ENCODE results near the gene BCL7A. TPM values are rescaled to one million over a fixed set of nuclear protein-coding genes. Genes with fewer than 3 reads are reported as not detected.

BCL7A gene
- total and polyA plus RNA-seq, 2 donors (not counting 1 experiment from before 2014, with no cell fraction given): 71.0 to 75.9 TPM

DNA sequence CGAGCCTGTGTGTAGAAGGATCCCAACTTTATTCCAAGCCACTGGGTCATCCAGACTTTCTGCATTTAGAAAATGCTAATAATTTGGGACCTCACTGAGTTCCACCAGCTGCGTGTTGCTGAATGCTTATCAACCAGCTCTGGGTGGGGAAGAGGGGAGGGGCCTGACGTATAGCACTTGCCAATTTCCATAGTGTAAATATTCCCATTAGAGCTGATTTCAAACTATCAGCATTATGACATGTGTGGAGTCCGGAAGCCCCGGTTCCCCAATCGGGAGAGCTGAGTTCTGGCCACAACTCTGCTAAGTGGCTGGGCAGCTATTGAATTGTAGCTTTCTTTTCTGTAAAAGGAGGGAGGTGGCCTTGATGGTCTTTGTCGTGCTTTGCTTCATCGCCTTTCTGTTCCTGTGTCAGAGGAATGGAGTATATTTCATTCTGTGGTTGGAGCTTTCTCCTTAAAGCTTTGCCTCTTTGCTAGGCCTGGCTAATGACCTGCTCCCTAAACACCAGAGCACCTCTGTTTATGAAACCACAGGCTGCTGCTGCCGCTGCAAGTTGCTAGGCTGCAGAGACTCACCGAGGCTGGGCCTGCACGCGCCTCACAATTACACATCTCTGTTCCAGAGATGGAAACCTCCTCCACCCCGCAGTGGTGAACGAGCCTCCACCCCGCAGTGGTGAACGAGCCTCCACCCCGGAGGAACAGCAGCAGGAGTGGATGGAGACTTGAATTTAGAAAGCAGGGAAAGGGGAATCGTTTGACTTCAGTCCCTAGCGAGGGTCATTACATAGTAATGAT is 7.7 kb upstream of the BCL7A start:
- WGBS (ENCODE audit: insufficient coverage): 91% methylated on average over 9 of the region's 19 CpGs
- Histone ChIP-seq H3K9ac (ENCODE audit: low read length) (no peak overlapping the region), H3K79me2 (ENCODE audit: control insufficient read depth, insufficient read depth, low read length) (peaks cover 36% of the 10 kb centered on the region), H3K9me3 (ENCODE audit: control extremely low read depth in 1 of 3, control insufficient read depth in 2 of 3, insufficient read depth in 1 of 3, low read length in 2 of 3) (peaks cover 0 to 9% (median 3%) of the 10 kb centered on the region in 3 donors), H4K20me1 (ENCODE audit: control insufficient read depth, insufficient read depth, low read length, poor library complexity, severe bottlenecking) (no peaks in the 10 kb centered on the region), H3K27ac (ENCODE audit: low read length in 2 of 2) (no peak overlapping the region), H3K36me3 (replicated peaks in 1 of 2; ENCODE audit: control extremely low read depth in 1 of 2, control insufficient read depth in 1 of 2, extremely low read depth in 1 of 2, insufficient read depth in 2 of 2, low read length in 1 of 2) (no peaks in the 10 kb centered on the region), H3K4me2 (replicated peaks; ENCODE audit: low read depth, low read length, poor library complexity, severe bottlenecking) (no peak overlapping the region), H3K4me3 (ENCODE audit: control extremely low read depth in 1 of 5, extremely low read depth in 1 of 5, insufficient read depth in 1 of 5, low read depth in 2 of 5, low read length in 4 of 5) (no peak overlapping the region), H3K27me3 (replicated peaks in 1 of 4; ENCODE audit: control extremely low read depth in 1 of 4, control insufficient read depth in 3 of 4, insufficient read depth in 4 of 4, low read length in 3 of 4) (no peaks in the 10 kb centered on the region), H3K4me1 (ENCODE audit: control insufficient read depth in 2 of 2, insufficient read depth in 2 of 2, low read length in 2 of 2) (peaks cover 18 to 24% of the 10 kb centered on the region in 2 donors), H2AFZ (ENCODE audit: insufficient read depth, low read depth, low read length, poor library complexity, severe bottlenecking) (no peak overlapping the region)
- POLR2A ChIA-PET: interaction anchor here (1.1 to 1.2 kb wide), 3 partner anchors 10 to 34 kb away, joined by 3 read pairs; no protein-coding TSS in a partner anchor
- H3K4me3 Mint-ChIP-seq: no peak overlapping the region
- CTCF ChIA-PET: interaction anchor here (1.2 to 1.3 kb wide), 2 partner anchors 9 to 21 kb away, joined by 3 to 4 read pairs; no protein-coding TSS in a partner anchor
- H3K9me3 Mint-ChIP-seq (ENCODE audit: insufficient read depth): peaks cover 5% of the 10 kb centered on the region
- intact Hi-C loops (cut with micrococcal nuclease): no loop called here
- TF ChIP-seq EZH2 (IDR thresholded peaks at IDR 0.05; ENCODE audit: borderline replicate concordance, insufficient read depth, low read depth, low read length, poor library complexity, severe bottlenecking): no peak
- TF ChIP-seq, protein P1, sequence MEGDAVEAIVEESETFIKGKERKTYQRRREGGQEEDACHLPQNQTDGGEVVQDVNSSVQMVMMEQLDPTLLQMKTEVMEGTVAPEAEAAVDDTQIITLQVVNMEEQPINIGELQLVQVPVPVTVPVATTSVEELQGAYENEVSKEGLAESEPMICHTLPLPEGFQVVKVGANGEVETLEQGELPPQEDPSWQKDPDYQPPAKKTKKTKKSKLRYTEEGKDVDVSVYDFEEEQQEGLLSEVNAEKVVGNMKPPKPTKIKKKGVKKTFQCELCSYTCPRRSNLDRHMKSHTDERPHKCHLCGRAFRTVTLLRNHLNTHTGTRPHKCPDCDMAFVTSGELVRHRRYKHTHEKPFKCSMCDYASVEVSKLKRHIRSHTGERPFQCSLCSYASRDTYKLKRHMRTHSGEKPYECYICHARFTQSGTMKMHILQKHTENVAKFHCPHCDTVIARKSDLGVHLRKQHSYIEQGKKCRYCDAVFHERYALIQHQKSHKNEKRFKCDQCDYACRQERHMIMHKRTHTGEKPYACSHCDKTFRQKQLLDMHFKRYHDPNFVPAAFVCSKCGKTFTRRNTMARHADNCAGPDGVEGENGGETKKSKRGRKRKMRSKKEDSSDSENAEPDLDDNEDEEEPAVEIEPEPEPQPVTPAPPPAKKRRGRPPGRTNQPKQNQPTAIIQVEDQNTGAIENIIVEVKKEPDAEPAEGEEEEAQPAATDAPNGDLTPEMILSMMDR (IDR thresholded peaks at IDR 0.05): no peak
- DNase-seq: no peak
- peaks cover 31% of the 10 kb centered on the region for H3K4me1 Mint-ChIP-seq
- no peaks in the 10 kb centered on the region for H3K27me3 Mint-ChIP-seq
- no peak overlapping the region for H3K27ac Mint-ChIP-seq
- no peak for ATAC-seq (ENCODE audit: low read depth)

DNA sequence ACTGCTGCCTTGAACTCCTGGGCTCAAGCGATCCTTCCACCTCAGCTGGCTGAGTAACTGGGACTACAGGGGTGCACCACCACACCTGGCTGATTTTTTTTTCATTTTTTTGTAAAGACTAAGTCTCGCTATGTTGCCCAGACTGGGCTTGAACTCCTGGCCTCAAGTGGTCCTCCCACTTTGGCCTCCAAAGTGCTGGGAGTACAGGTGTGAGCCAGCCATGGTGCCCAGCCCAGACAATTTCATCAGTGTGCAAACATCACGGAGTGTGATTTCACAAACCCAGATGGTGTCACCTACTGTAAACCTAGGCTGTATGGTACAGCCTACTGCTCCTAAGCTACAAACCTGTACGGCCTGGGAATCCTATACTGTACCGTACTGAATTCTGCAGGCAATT is 6.9 kb upstream of the BCL7A start:
- H3K9ac ChIP-seq (ENCODE audit: low read length): no peak overlapping the region
- POLR2A ChIA-PET: no interaction called here
- TF ChIP-seq, protein P1 (IDR thresholded peaks at IDR 0.05): no peak
- TF ChIP-seq EZH2 (IDR thresholded peaks at IDR 0.05; ENCODE audit: borderline replicate concordance, insufficient read depth, low read depth, low read length, poor library complexity, severe bottlenecking): no peak

More for the DNA sequence above, 6.9 kb upstream of the BCL7A start:
- H3K4me3 ChIP-seq (ENCODE audit: control extremely low read depth in 1 of 5, extremely low read depth in 1 of 5, insufficient read depth in 1 of 5, low read depth in 2 of 5, low read length in 4 of 5): no peak overlapping the region
- no peak overlapping the region for H3K4me3 Mint-ChIP-seq
- no peak overlapping the region for H3K27ac ChIP-seq (ENCODE audit: low read length in 2 of 2)
- H3K4me1 Mint-ChIP-seq: peaks cover 30% of the 10 kb centered on the region
- intact Hi-C loops (cut with micrococcal nuclease): no loop called here
- H3K36me3 ChIP-seq (replicated peaks in 1 of 2; ENCODE audit: control extremely low read depth in 1 of 2, control insufficient read depth in 1 of 2, extremely low read depth in 1 of 2, insufficient read depth in 2 of 2, low read length in 1 of 2): no peaks in the 10 kb centered on the region
- no peak for ATAC-seq (ENCODE audit: low read depth)
- DNase-seq: no peak
- H3K27me3 ChIP-seq (replicated peaks in 1 of 4; ENCODE audit: control extremely low read depth in 1 of 4, control insufficient read depth in 3 of 4, insufficient read depth in 4 of 4, low read length in 3 of 4): no peaks in the 10 kb centered on the region
- H2AFZ ChIP-seq (ENCODE audit: insufficient read depth, low read depth, low read length, poor library complexity, severe bottlenecking): no peak overlapping the region
- CTCF ChIA-PET: interaction anchor here (2.2 kb wide), 1 partner anchor 97 kb away, joined by 5 read pairs; the partner anchor contains the start of gene CFAP251
- H3K9me3 Mint-ChIP-seq (ENCODE audit: insufficient read depth): peaks cover 5% of the 10 kb centered on the region
- H3K79me2 ChIP-seq (ENCODE audit: control insufficient read depth, insufficient read depth, low read length): peaks cover 40% of the 10 kb centered on the region
- H4K20me1 ChIP-seq (ENCODE audit: control insufficient read depth, insufficient read depth, low read length, poor library complexity, severe bottlenecking): no peaks in the 10 kb centered on the region
- 98% methylated on average over 5 of the region's 5 CpGs for WGBS (ENCODE audit: insufficient coverage)
- no peak overlapping the region for H3K27ac Mint-ChIP-seq
- H3K4me1 ChIP-seq (ENCODE audit: control insufficient read depth in 2 of 2, insufficient read depth in 2 of 2, low read length in 2 of 2): peaks cover 10 to 16% of the 10 kb centered on the region in 2 donors
- H3K9me3 ChIP-seq (ENCODE audit: control extremely low read depth in 1 of 3, control insufficient read depth in 2 of 3, insufficient read depth in 1 of 3, low read length in 2 of 3): peaks cover 0 to 12% (median 3%) of the 10 kb centered on the region in 3 donors
- H3K4me2 ChIP-seq (replicated peaks; ENCODE audit: low read depth, low read length, poor library complexity, severe bottlenecking): no peak overlapping the region
- H3K27me3 Mint-ChIP-seq: no peaks in the 10 kb centered on the region

Measured in B cell (primary cell).